ENCODE results near the gene ZFYVE21. TPM values are rescaled to one million over a fixed set of nuclear protein-coding genes. Genes with fewer than 3 reads are reported as not detected.

Gene ZFYVE21
- total RNA-seq, 2 donors from 2014 or later = 43.7 to 71.6 TPM

GRCh38 chr14:103684471-103684870 is 31.1 kb upstream of the ZFYVE21 start:
- H3K36me3 ChIP-seq = peaks cover 70% of the 10 kb centered on the region
- no peak overlapping the region for H3K27ac ChIP-seq
- TF ChIP-seq CTCF (IDR thresholded peaks at IDR 0.05) = no peak
- peaks cover 0 to 22% of the 10 kb centered on the region in 2 donors for H3K4me1 ChIP-seq
- H3K9me3 ChIP-seq = no peaks in the 10 kb centered on the region
- no peaks in the 10 kb centered on the region for H3K27me3 ChIP-seq
- H3K4me3 ChIP-seq = no peak overlapping the region
- DNase-seq (ENCODE audit: low spot score) = no peak

- H3K4me1 ChIP-seq = peaks cover 0 to 21% of the 10 kb centered on the region in 2 donors
- H3K4me3 ChIP-seq = no peak overlapping the region
- H3K9me3 ChIP-seq = no peaks in the 10 kb centered on the region
- H3K27me3 ChIP-seq = no peaks in the 10 kb centered on the region
- H3K36me3 ChIP-seq = peaks cover 66% of the 10 kb centered on the region
- TF ChIP-seq CTCF (IDR thresholded peaks at IDR 0.05) = no peak
- no peak overlapping the region for H3K27ac ChIP-seq
- no peak for DNase-seq (ENCODE audit: low spot score)
These were observed 30.7 kb upstream of the ZFYVE21 start for GRCh38 chr14:103684871-103685270.

GRCh38 chr14:103685276-103686211 is 30.1 kb upstream of the ZFYVE21 start:
- Histone ChIP-seq H3K27ac (no peak overlapping the region), H3K9me3 (no peaks in the 10 kb centered on the region), H3K4me1 (peaks cover 0 to 23% of the 10 kb centered on the region in 2 donors), H3K4me3 (no peak overlapping the region), H3K36me3 (peaks cover 59% of the 10 kb centered on the region), H3K27me3 (no peaks in the 10 kb centered on the region)
- TF ChIP-seq CTCF (IDR thresholded peaks at IDR 0.05) = no peak
- DNase-seq (ENCODE audit: low spot score) = no peak

- Histone ChIP-seq H3K36me3 (peaks cover 45% of the 10 kb centered on the region), H3K9me3 (no peaks in the 10 kb centered on the region), H3K27ac (no peak overlapping the region), H3K4me3 (no peak overlapping the region), H3K27me3 (no peaks in the 10 kb centered on the region), H3K4me1 (peaks cover 0 to 23% of the 10 kb centered on the region in 2 donors)
- no peak for TF ChIP-seq CTCF (IDR thresholded peaks at IDR 0.05)
- no peak for DNase-seq (ENCODE audit: low spot score)
These were observed 28.7 kb upstream of the ZFYVE21 start for GRCh38 chr14:103686831-103687485.

GRCh38 chr14:103687712-103688111 is 27.9 kb upstream of the ZFYVE21 start:
- H3K4me1 ChIP-seq = peaks cover 0 to 23% of the 10 kb centered on the region in 2 donors

More at GRCh38 chr14:103687712-103688111, 27.9 kb upstream of the ZFYVE21 start:
- no peak overlapping the region for H3K27ac ChIP-seq
- H3K4me3 ChIP-seq = no peak overlapping the region
- no peak for TF ChIP-seq CTCF (IDR thresholded peaks at IDR 0.05)
- H3K27me3 ChIP-seq = no peaks in the 10 kb centered on the region
- no peak for DNase-seq (ENCODE audit: low spot score)
- no peaks in the 10 kb centered on the region for H3K9me3 ChIP-seq
- peaks cover 49% of the 10 kb centered on the region for H3K36me3 ChIP-seq
